Measurements from ENCODE around the gene TRABD2B.

- TF ChIP-seq, protein P1, sequence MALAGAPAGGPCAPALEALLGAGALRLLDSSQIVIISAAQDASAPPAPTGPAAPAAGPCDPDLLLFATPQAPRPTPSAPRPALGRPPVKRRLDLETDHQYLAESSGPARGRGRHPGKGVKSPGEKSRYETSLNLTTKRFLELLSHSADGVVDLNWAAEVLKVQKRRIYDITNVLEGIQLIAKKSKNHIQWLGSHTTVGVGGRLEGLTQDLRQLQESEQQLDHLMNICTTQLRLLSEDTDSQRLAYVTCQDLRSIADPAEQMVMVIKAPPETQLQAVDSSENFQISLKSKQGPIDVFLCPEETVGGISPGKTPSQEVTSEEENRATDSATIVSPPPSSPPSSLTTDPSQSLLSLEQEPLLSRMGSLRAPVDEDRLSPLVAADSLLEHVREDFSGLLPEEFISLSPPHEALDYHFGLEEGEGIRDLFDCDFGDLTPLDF (CRISPR knock-in tag; IDR thresholded peaks at IDR 0.05): no peak
- TF ChIP-seq, protein P2, sequence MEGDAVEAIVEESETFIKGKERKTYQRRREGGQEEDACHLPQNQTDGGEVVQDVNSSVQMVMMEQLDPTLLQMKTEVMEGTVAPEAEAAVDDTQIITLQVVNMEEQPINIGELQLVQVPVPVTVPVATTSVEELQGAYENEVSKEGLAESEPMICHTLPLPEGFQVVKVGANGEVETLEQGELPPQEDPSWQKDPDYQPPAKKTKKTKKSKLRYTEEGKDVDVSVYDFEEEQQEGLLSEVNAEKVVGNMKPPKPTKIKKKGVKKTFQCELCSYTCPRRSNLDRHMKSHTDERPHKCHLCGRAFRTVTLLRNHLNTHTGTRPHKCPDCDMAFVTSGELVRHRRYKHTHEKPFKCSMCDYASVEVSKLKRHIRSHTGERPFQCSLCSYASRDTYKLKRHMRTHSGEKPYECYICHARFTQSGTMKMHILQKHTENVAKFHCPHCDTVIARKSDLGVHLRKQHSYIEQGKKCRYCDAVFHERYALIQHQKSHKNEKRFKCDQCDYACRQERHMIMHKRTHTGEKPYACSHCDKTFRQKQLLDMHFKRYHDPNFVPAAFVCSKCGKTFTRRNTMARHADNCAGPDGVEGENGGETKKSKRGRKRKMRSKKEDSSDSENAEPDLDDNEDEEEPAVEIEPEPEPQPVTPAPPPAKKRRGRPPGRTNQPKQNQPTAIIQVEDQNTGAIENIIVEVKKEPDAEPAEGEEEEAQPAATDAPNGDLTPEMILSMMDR (IDR thresholded peaks at IDR 0.05): no peak
Observed at GRCh38 chr1:47868348-47868676, 128.9 kb downstream of the TRABD2B start.

Data from WTC11 (cell line).